Fibroblast of villous mesenchyme (primary cell): Measurements from ENCODE around the gene KCNT1. TPM values are rescaled to one million over a fixed set of nuclear protein-coding genes. Genes with fewer than 3 reads are reported as not detected.

Source experiments
- DNase-seq: peaks from one replicate; pipeline ENCODE4 v3.0.0-alpha.2; 2010; ENCODE audit warnings: low read depth
- H3K4me3 ChIP-seq: 2 replicates; pipeline ENCODE4 v1.5.1; 2011; ENCODE audit warnings: low read depth, mild to moderate bottlenecking, low read length
- total RNA-seq: library from RNA; depleted of rRNA; stranded (reverse); fragments of >200 nt; gene quantifications from 2 replicates; pipeline ENCODE4 v1.2.3, GENCODE V29; 2012
- TF ChIP-seq, protein P1 (sequence below): IDR thresholded peaks from 2 replicates; pipeline ENCODE4 v1.5.1; 2012; ENCODE audit warnings: low read depth, mild to moderate bottlenecking, low read length; ENCODE audit not compliant: insufficient read depth

The KCNT1 gene
- total RNA-seq, 1 donor = not detected

DNA sequence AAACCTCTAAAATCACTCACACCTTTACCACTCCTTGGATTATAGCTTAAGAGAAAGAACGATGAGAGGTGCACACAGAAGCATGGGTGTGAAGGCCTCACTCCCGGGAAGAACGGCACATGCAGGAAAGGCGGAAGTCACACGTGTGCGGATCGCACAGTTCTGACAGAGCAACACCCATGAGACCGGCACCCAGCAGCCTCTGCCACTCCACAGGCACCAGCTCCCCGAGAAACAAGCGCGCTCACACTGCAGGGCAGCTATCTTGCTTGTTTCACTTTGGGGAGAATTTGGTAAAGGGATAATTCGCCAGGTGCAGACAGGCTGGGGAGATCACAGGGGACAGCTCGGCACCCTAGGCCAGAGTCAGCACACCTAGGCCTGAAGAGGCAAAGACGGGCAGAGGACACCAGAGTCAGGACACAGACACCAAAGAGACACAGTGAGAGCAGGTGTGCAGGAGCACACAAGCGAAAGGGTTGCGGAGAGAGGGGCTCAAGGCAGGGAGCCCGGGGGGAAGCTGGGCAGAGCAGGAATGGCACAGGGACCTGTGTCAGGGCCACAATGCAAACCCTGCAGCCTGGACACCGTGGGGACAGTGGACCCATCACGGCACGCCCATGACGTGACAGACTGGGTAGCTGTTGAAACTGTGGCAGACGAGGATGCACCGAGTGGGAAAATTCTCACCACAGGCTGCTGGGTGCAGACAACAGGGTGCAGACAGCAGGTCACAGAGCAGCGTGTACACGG is 123.6 kb downstream of the KCNT1 start:
- TF ChIP-seq, protein P1, sequence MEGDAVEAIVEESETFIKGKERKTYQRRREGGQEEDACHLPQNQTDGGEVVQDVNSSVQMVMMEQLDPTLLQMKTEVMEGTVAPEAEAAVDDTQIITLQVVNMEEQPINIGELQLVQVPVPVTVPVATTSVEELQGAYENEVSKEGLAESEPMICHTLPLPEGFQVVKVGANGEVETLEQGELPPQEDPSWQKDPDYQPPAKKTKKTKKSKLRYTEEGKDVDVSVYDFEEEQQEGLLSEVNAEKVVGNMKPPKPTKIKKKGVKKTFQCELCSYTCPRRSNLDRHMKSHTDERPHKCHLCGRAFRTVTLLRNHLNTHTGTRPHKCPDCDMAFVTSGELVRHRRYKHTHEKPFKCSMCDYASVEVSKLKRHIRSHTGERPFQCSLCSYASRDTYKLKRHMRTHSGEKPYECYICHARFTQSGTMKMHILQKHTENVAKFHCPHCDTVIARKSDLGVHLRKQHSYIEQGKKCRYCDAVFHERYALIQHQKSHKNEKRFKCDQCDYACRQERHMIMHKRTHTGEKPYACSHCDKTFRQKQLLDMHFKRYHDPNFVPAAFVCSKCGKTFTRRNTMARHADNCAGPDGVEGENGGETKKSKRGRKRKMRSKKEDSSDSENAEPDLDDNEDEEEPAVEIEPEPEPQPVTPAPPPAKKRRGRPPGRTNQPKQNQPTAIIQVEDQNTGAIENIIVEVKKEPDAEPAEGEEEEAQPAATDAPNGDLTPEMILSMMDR = no peak
- DNase-seq = no peak
- no peak overlapping the region for H3K4me3 ChIP-seq

DNA sequence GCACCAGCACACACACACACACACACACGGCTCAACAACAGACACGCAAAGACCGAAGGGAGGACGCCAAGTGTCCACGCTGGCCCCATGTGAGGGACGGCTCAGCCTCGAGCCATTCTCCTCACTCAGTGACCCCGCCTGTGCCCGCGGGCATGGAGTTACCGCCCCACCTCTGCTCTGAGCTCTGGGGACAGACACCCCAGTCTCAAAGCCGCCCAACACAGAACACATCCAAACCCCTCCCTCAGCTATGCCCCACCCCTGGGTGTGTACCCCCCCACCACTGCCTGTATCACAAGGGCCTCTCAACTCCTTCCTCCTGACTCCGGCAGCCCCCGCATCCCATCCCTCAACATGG is 124.2 kb downstream of the KCNT1 start:
- TF ChIP-seq, protein P1 = no peak
- no peak for DNase-seq
- no peak overlapping the region for H3K4me3 ChIP-seq

DNA sequence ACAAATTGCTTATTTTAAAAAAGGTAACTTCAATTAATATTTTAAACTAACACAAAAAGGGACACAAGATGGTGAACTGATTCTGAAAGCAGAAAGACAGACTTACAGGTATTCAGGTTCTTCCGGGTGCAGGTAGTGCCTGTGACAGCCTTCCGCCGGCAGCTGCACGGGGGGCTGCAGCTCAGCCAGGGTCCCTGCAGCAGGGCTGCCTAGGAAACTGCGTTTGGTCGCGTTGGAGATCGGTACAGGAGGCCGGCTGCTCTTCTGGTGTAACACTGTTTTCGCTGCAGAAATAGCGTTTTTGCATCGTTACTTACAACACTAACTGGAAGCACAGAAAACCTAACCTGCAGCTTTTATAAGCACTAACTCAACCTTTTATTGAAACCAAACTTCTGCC is 125.3 kb downstream of the KCNT1 start:
- no peak overlapping the region for H3K4me3 ChIP-seq
- DNase-seq = no peak
- TF ChIP-seq, protein P1 = no peak

DNA sequence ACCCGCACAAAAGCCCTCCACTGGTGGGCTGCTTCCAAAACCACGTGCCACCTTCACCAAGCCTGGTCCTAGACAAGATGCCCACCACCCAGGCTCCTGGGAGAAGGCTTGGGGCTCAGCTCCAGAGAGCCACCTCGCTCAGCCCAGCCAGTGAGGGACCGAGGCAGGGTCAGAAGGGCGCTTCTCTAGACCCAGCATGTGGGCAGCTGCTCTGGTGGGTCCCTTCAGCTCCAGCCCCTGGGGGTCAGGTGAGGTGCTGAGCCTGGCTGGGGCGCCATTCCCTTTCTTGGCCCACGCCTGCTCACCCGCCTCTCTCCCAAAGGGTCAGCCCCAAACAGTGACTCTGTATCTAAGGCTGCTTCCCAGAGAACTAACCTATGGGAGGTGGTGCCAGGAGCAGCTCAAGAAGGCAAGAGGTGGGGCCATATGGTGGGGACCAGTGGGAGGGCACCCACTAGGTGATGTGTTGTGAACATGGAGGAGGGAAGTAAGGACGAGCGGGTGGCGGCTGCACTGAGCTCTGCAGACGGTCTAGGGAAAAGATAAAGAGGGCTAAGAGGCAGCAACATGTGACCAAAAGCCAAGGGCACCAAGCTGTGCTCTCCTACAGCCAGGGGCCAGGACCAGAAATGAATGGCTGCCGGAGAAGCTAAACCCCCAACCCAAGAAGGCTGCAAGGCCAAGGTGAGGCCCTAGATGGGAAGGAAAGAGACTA is 126.0 kb downstream of the KCNT1 start:
- H3K4me3 ChIP-seq = no peak overlapping the region
- TF ChIP-seq, protein P1 = no peak
- DNase-seq = no peak

DNA sequence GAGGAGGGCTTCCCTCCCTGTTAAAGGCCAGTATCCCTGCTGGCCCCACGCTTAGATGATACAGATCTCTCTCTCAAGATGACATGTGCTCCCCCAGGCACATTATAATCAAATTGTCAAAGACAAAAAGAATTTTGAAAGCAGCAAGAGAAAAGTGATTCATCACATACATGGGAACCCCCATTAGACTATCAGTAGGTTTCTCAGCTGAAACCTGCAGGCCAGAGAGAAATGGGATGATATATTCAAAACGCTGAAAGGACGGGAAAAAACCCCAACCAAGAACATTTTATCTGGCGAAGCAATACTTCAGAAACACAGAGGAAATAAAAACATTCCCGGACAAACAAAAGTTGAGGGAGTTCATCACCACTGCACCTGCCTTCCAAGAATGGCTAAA is 126.7 kb downstream of the KCNT1 start:
- DNase-seq = no peak
- TF ChIP-seq, protein P1 = no peak
- no peak overlapping the region for H3K4me3 ChIP-seq

DNA sequence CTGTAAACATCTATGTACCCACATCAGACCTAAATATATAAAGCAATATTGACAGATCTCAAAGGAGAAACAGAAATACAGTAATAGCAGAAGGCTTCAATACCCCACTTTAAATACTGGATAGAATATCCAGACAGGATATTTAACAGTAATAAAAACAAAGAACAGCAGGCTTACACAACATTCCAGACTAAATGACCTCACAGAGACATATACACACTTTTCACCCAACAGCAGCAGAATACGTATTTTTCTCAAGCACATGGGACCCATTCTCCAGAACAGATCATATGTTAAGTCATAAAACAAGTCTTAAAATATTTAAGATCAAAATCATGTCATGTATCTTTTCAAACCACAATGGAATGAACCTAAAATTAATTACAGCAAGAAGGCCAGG is 128.5 kb downstream of the KCNT1 start:
- TF ChIP-seq, protein P1 = no peak
- no peak overlapping the region for H3K4me3 ChIP-seq
- peak; percentile 43 for DNase-seq
